Measurements from ENCODE around the gene GABPB1. TPM values are rescaled to one million over a fixed set of nuclear protein-coding genes. Genes with fewer than 3 reads are reported as not detected.

Gene GABPB1
- total RNA-seq, 1 donor from 2014 or later = 77.7 TPM

GRCh38 chr15:50229336-50229735 lies 125.7 kb downstream of the GABPB1 start:
- Mint-ChIP-seq H3K4me3 (no peak overlapping the region), H3K4me1 (no peaks in the 10 kb centered on the region), H3K27ac (no peak overlapping the region), H3K9me3 (no peaks in the 10 kb centered on the region), H3K36me3 (no peaks in the 10 kb centered on the region), H3K27me3 (ENCODE audit: insufficient read depth, low read depth) (peaks cover 8% of the 10 kb centered on the region)
- Histone ChIP-seq H4K20me1 (ENCODE audit: low read depth) (no peaks in the 10 kb centered on the region), H3K4me3 (no peak overlapping the region), H3K4me1 (no peaks in the 10 kb centered on the region), H3K27ac (no peak overlapping the region), H3F3A (ENCODE audit: low read depth) (no peaks in the 10 kb centered on the region), H3K79me2 (ENCODE audit: low read depth) (no peaks in the 10 kb centered on the region), H3K27me3 (no peaks in the 10 kb centered on the region), H3K9ac (no peak overlapping the region), H3K4me2 (no peak overlapping the region), H3K36me3 (no peaks in the 10 kb centered on the region), H2AFZ (replicated peaks) (no peak overlapping the region), H3K9me3 (ENCODE audit: low read depth) (no peaks in the 10 kb centered on the region)
- no peak for TF ChIP-seq EZH2phosphoT487 (IDR thresholded peaks at IDR 0.05)
- TF ChIP-seq, protein P1, sequence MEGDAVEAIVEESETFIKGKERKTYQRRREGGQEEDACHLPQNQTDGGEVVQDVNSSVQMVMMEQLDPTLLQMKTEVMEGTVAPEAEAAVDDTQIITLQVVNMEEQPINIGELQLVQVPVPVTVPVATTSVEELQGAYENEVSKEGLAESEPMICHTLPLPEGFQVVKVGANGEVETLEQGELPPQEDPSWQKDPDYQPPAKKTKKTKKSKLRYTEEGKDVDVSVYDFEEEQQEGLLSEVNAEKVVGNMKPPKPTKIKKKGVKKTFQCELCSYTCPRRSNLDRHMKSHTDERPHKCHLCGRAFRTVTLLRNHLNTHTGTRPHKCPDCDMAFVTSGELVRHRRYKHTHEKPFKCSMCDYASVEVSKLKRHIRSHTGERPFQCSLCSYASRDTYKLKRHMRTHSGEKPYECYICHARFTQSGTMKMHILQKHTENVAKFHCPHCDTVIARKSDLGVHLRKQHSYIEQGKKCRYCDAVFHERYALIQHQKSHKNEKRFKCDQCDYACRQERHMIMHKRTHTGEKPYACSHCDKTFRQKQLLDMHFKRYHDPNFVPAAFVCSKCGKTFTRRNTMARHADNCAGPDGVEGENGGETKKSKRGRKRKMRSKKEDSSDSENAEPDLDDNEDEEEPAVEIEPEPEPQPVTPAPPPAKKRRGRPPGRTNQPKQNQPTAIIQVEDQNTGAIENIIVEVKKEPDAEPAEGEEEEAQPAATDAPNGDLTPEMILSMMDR (IDR thresholded peaks at IDR 0.05) = no peak
- no peak for TF ChIP-seq EZH2 (IDR thresholded peaks at IDR 0.05)
- no peak for DNase-seq (ENCODE audit: low spot score)

- DNase-seq (ENCODE audit: low spot score) = no peak
- H3K4me2 ChIP-seq = no peak overlapping the region
- H3K4me3 ChIP-seq = no peak overlapping the region
- TF ChIP-seq, protein P1 (IDR thresholded peaks at IDR 0.05) = no peak
- TF ChIP-seq EZH2 (IDR thresholded peaks at IDR 0.05) = no peak
- no peak for TF ChIP-seq EZH2phosphoT487 (IDR thresholded peaks at IDR 0.05)
- no peaks in the 10 kb centered on the region for H3K4me1 Mint-ChIP-seq
- H3K27me3 Mint-ChIP-seq (ENCODE audit: insufficient read depth, low read depth) = peaks cover 7% of the 10 kb centered on the region
- no peaks in the 10 kb centered on the region for H3F3A ChIP-seq (ENCODE audit: low read depth)
- no peaks in the 10 kb centered on the region for H3K79me2 ChIP-seq (ENCODE audit: low read depth)
- no peak overlapping the region for H3K27ac Mint-ChIP-seq
- H3K4me1 ChIP-seq = no peaks in the 10 kb centered on the region
- no peaks in the 10 kb centered on the region for H3K9me3 Mint-ChIP-seq
- no peak overlapping the region for H2AFZ ChIP-seq (replicated peaks)
- no peaks in the 10 kb centered on the region for H4K20me1 ChIP-seq (ENCODE audit: low read depth)
- no peak overlapping the region for H3K4me3 Mint-ChIP-seq
- H3K36me3 ChIP-seq = no peaks in the 10 kb centered on the region
- no peaks in the 10 kb centered on the region for H3K36me3 Mint-ChIP-seq
- no peaks in the 10 kb centered on the region for H3K9me3 ChIP-seq (ENCODE audit: low read depth)
- no peak overlapping the region for H3K27ac ChIP-seq
- no peak overlapping the region for H3K9ac ChIP-seq
- no peaks in the 10 kb centered on the region for H3K27me3 ChIP-seq
These were observed 126.1 kb downstream of the GABPB1 start for GRCh38 chr15:50228866-50229265.

- Histone ChIP-seq H2AFZ (replicated peaks) (no peak overlapping the region), H3K36me3 (no peaks in the 10 kb centered on the region), H3F3A (ENCODE audit: low read depth) (no peaks in the 10 kb centered on the region), H4K20me1 (ENCODE audit: low read depth) (no peaks in the 10 kb centered on the region), H3K9ac (no peak overlapping the region), H3K4me3 (no peak overlapping the region), H3K4me1 (no peaks in the 10 kb centered on the region), H3K9me3 (ENCODE audit: low read depth) (no peaks in the 10 kb centered on the region), H3K27ac (no peak overlapping the region), H3K27me3 (no peaks in the 10 kb centered on the region), H3K79me2 (ENCODE audit: low read depth) (no peaks in the 10 kb centered on the region), H3K4me2 (no peak overlapping the region)
- H3K27me3 Mint-ChIP-seq (ENCODE audit: insufficient read depth, low read depth) = peaks cover 4% of the 10 kb centered on the region
- no peaks in the 10 kb centered on the region for H3K9me3 Mint-ChIP-seq
- H3K36me3 Mint-ChIP-seq = no peaks in the 10 kb centered on the region
- no peak for DNase-seq (ENCODE audit: low spot score)
- TF ChIP-seq EZH2phosphoT487 (IDR thresholded peaks at IDR 0.05) (no peak), EZH2 (IDR thresholded peaks at IDR 0.05) (no peak)
- TF ChIP-seq, protein P1 (IDR thresholded peaks at IDR 0.05) = no peak
- no peak overlapping the region for H3K4me3 Mint-ChIP-seq
- no peaks in the 10 kb centered on the region for H3K4me1 Mint-ChIP-seq
- H3K27ac Mint-ChIP-seq = no peak overlapping the region
These were observed 127.9 kb downstream of the GABPB1 start for GRCh38 chr15:50227076-50227475.
